Activated CD8-positive, alpha-beta memory T cell treated with anti-CD3 and anti-CD28 coated beads, Interleukin-2, amount 50 U/mL, for 48 hours (primary cell): ENCODE results near the gene SLC25A3.
"Not testable (repeated sequence)": the region's sequence is repeated elsewhere in the genome, so short reads cannot be mapped to it uniquely, and the experiment has no call there.

Source experiments
- DNase-seq: peaks from one replicate; pipeline ENCODE4 v3.0.0-alpha.2; 2020

SLC25A3 gene

DNA sequence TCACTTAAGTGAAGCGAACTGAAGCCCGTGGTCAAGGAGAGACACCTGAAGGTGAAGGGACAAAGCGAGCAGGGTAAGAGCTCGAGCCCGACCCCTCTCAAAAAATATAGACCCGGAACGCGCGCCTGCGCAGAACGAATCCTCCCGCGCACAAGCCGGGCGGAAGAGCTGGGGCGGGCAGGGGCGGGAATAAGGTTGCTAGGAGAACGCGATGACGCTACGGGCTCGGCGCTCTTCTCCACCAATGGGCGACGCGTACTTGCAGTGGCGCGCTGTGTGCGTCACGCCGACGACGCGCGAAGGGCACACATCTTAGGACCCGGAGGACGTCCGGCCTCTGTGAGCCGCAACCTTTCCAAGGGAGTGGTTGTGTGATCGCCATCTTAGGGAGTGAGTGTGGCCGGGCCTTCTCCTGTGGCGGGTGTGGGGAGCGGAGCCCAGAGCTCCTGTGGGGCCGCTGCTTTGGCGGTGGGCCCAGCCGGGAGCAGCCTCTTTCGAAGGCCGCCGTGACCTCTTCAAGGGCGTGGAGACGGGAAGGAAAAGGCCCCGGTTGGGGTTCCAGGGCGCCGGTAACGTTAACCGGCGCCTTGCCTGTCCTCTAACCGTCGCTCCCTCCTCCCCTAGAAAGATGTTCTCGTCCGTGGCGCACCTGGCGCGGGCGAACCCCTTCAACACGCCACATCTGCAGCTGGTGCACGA is at the start of gene SLC25A3:
SLC25A3 (plus strand) TSS at position 336 of the 699 bp plus-strand sequence; CDS start at position 629, 293 bp downstream.
- peak; percentile 96 for DNase-seq

GRCh38 chr12:98543701-98544100 is 49.8 kb upstream of the SLC25A3 start:
- no peak for DNase-seq

DNA sequence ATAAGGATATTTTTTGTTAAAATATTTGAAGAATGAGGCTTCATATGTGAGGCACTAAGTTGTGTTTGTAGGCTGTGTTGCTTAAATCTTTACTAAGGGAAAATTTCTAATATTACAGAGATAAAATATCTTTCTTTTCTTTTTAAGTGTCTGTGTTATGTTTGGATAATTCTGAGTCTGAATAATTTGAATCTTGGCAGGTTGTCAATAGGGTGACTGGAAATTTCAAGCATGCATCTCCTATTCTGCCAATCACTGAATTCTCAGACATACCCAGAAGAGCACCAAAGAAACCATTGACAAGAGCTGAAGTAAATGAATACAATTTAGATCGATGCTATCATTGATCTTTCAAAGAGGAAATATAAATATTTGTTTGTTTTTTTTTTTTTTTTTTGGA is 48.7 kb upstream of the SLC25A3 start:
- no peak for DNase-seq

GRCh38 chr12:98549371-98550110 is 43.9 kb upstream of the SLC25A3 start:
- DNase-seq: no peak

GRCh38 chr12:98551787-98552186 is 41.7 kb upstream of the SLC25A3 start:
- no peak for DNase-seq

GRCh38 chr12:98558097-98558496 is 35.4 kb upstream of the SLC25A3 start:
- not testable (repeated sequence) for DNase-seq

DNA sequence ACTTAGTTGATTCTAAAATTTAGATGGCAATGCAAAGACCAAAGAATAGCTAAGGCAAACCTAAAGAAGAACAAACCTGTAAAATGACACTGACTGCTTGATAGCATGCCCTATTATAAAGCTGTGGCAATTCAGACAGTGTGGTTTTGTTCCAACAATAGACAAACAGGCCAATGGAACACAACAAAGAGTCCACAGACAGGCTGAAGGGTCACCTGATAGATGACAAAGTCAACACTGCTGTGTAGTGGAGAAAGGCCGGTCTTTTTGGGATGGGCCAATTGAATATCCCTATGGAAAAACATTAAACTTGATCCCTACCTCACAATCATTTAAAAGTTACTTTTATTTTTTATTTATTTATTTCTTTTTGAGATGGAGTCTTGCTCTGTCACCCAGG is 33.8 kb upstream of the SLC25A3 start:
- no peak for DNase-seq

- DNase-seq: no peak
These were observed 31.6 kb upstream of the SLC25A3 start for GRCh38 chr12:98561846-98562245.

DNA sequence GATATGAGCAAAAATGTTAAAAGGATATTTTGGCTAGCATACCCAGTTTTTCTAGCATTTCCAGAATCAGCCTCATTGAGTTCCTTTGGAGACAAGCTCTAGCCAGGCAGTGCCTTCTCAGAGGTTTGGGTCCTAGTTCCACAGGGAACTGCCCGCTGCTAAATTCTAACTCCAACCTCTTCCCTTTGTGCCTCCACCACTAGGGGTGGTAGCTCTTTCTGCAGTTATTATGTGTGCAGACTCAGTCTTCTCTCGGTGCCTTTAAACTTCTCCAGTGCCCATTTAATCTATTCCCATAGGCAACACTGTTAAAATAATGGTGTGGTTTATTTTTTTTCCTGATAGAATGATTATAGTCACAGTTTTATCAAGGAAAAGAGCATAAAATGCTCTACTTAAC is 21.5 kb upstream of the SLC25A3 start:
- no peak for DNase-seq

DNA sequence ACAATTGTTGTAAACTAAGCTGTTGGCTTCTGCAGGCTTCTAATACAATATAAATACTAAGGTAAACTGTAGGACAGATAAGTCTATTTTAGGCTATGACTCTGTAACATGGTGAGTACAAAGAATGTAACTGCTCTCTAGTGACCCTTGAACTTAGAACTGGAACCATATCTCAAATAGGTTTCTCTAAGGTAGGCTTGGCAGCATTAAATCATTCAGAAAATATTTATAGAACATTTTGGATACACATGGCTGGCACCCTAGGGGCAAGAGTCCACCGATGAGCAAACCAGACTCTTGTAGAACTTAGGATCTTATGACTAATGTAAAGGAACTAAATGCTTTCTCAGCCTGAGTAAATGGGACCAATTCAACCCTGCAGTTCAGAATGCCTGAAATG is 19.4 kb upstream of the SLC25A3 start:
- DNase-seq: no peak

- no peak for DNase-seq
These were observed 18.5 kb upstream of the SLC25A3 start for GRCh38 chr12:98575013-98575412.

- not testable (repeated sequence) for DNase-seq
These were observed 16.7 kb upstream of the SLC25A3 start for GRCh38 chr12:98576795-98577194.

DNA sequence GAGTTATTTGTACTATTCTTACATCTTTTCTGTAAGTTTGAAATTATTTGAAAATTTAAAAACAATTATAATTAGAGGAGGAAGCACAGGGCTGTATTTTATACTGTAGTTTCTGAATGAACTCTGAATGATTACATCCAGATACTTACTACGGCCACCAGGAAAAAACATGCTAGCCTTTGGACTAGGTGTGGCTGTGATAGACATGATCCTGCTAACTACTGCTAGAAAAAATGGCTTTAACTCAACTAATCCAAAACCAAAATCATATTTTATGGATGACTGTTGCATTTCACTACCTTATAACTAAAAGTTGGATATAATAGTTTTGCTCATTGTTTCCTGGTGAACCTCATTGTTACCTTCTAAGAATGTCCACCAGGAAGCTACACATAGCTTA is 15.1 kb upstream of the SLC25A3 start:
- no peak for DNase-seq

DNA sequence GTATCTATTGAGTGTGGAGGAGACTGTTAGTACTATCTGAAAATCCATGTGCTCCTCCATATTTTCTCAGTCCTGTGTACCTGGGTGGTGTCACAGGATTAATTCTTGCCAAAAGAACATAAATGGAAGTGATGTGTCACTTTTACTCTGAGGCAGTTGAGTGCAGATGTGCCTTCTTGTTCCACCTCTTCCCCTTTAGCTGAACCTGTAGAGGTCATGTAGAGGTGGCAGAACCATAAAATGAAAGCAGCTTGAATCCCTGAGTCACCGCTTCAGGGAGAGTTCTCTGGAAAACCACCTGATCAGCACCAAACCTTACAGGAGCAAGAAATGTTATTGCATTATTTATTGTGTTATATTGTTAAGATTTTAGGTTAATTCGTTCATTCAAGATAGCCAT is 14.7 kb upstream of the SLC25A3 start:
- no peak for DNase-seq

DNA sequence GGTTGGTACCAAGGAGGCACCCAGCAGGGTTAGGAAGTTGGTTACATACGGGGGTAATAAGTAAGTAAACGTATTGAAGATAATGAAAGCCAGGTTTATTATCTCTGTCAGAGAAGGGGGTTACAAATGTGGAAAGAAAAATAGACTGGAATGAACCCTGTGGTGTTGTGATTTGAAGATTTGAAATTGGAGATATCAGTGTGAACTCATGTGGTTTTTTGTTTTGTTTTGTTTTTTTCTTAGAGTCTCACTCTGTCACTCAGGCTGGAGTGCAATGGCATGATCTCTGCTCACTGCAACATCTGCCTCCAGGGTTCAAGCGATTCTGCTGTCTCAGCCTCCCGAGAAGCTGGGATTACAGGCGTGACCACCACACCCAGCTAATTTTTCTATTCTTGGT is 14.1 kb upstream of the SLC25A3 start:
- no peak for DNase-seq

DNA sequence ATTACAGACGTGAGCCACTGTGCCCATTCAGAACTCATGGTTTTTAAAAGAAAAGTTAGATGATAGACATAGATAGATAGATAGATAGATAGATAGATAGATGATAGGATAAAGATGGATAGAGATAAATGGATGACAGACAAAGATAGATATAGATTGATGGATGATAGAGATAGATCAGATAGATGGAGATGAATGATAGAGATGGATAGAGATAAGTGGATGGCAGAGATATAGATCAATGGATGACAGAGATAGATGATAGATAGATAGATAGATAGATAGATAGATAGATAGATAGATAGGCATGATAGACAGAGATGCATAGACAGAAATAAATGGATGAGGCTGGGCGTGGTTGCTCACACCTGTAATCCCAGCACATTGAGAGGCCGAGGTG is 13.7 kb upstream of the SLC25A3 start:
- no peak for DNase-seq

GRCh38 chr12:98580695-98581094 is 12.8 kb upstream of the SLC25A3 start:
- no peak for DNase-seq

DNA sequence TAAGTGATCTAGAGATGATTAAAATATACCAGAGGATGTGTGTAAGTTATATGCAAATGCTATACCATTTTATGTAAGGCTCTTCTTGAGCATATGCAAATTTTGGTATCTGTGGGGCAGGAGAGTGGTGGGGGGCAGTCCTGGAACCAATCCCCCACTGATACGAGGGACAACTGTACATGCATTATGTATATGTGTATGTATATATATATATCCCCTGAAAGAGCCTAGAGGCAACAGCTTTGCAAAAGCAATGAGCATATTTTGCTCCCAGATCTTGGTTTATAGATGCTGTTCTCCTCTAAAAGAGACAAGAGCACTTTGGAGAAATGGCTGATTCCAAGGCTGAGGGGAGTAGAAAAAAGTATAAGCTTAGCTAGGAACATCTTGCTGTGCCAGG is 12.4 kb upstream of the SLC25A3 start:
- no peak for DNase-seq

DNA sequence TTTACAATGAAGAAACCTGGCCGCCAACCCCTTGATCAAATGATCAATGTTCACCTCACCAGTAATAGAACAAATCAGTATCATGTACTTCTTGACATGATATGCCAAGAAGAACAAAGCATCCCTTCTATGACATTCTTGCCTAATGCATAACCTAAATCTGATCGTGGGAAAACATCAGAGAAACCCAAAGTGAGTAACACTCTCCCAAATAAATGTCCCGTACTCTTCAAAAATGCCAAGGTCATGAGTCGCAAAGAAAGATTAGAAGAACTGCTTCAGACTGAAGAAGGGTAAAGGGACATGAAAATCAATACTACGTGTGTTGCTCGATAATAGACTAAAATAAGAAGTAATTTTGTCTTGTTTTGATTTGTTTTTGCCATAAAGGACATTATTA is 11.4 kb upstream of the SLC25A3 start:
- DNase-seq: no peak

DNA sequence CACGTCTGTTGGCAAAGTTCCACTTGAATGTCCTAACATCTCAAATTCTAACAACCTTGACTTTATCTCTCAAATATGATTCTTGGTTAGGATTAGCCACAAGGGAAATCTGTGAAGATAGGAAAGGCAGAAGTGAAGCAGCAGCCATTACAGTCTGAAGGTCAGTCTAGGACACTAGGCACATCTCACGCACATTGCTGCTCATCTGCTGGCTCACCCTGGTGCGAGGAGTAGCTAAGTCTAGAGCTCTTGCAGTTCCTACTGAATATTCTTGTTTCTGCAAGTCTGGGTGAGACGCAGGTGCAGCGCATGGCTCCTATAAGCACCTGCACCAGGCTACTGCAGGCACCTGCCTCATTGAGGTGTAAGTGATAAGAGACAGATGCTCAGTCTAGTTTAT is 6.4 kb upstream of the SLC25A3 start:
- DNase-seq: no peak

DNA sequence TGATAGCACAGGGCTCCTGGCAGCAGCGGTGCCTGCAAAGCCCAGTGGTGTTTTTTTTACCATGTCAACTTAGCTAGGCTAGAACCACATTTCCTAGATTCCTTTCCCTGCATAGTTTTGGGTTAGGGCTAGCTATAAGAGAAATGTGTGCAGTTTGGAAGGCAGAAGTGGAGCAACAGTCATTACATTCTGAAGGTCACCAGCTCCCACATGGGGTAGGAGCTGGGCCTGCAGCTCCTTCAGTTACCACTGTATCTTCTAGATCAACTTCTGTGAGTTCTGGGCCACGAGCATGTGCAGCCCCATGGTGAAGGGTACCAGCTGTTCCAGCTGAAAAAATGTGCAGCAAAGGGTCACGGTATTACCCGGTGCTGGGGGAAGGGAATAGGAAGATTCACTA is 2.3 kb upstream of the SLC25A3 start:
- no peak for DNase-seq

GRCh38 chr12:98592825-98593322 is 612 bp upstream of the SLC25A3 start:
- no peak for DNase-seq

GRCh38 chr12:98594050-98594835 is 757 bp downstream of the SLC25A3 start:
- DNase-seq: no peak
